GM12891 (cell line): ENCODE measurements around the gene DMRTC2. TPM values are rescaled to one million over a fixed set of nuclear protein-coding genes. Genes with fewer than 3 reads are reported as not detected.

Experiments
- DNase-seq: peaks from one replicate; pipeline ENCODE4 v3.0.0; 2011; ENCODE audit warnings: low spot score; ENCODE audit not compliant: insufficient read length
- FAIRE-seq: peaks from 2 replicates; lab custom pipeline; 2011; peaks lifted over from hg19 to GRCh38; lab: Jason Lieb, UNC
- PAX5 ChIP-seq: IDR thresholded peaks from 2 replicates; pipeline ENCODE4 v1.6.1; 2011; ENCODE audit warnings: low read length, moderate library complexity, mild to moderate bottlenecking; ENCODE audit not compliant: insufficient read depth, severe bottlenecking
- POLR2A ChIP-seq: IDR thresholded peaks from 2 replicates; pipeline ENCODE4 v1.6.1; 2011; ENCODE audit warnings: low read depth, low read length, control low read depth
- POLR2AphosphoS5 ChIP-seq: IDR thresholded peaks from 2 replicates; pipeline ENCODE4 v1.6.1; 2011; ENCODE audit warnings: low read depth, low read length, control low read depth
- POU2F2 ChIP-seq: IDR thresholded peaks from 2 replicates; pipeline ENCODE4 v1.6.1; 2011; ENCODE audit warnings: low read depth, mild to moderate bottlenecking, control low read depth, low read length, moderate library complexity
- SPI1 ChIP-seq: IDR thresholded peaks from 2 replicates; pipeline ENCODE4 v1.6.1; 2011; ENCODE audit warnings: low read depth, low read length, control low read depth
- TAF1 ChIP-seq: IDR thresholded peaks from 2 replicates; pipeline ENCODE4 v1.6.1; 2011; ENCODE audit warnings: low read depth, low read length, control low read depth
- polyA plus RNA-seq: library from polyadenylated mRNA; unstranded; fragments of >200 nt; gene quantifications from one replicate; pipeline ENCODE4 v1.2.1, GENCODE V29; 2012; ENCODE audit warnings: low read depth, missing spikeins, inconsistent platforms; ENCODE audit not compliant: missing spikeins

Gene DMRTC2
- polyA plus RNA-seq, result not detected

- TF ChIP-seq PAX5 (no peak), POLR2AphosphoS5 (no peak), POLR2A (no peak), TAF1 (no peak), SPI1 (no peak), POU2F2 (no peak)
- DNase-seq, result no peak
- FAIRE-seq, result no peak
Measured at GRCh38 chr19:41845001-41845050, at the start of gene DMRTC2. Gene DMRTC2 (plus strand): TSS chr19:41845042. CDS start chr19:41847429, 2,387 bp downstream.

- DNase-seq (no peak), FAIRE-seq (no peak)
Measured at GRCh38 chr19:41796362-41796761, 48.5 kb upstream of the DMRTC2 start, which contains the start of gene CEACAM3. Gene CEACAM3 (plus strand): TSS chr19:41796587. CDS start chr19:41796678, 91 bp downstream.

GRCh38 chr19:41796901-41797300 lies 47.9 kb upstream of the DMRTC2 start:
- no peak for FAIRE-seq
- TF ChIP-seq POLR2AphosphoS5 (no peak), POU2F2 (no peak), POLR2A (no peak), PAX5 (no peak), SPI1 (no peak), TAF1 (no peak)
- no peak for DNase-seq

More at GRCh38 chr19:41796362-41796761, 48.5 kb upstream of the DMRTC2 start, which contains the start of gene CEACAM3:
- TF ChIP-seq POLR2AphosphoS5, result no peak

- FAIRE-seq, result no peak
- no peak for DNase-seq
- no peak for TF ChIP-seq POLR2A
- TF ChIP-seq TAF1, result no peak
- no peak for TF ChIP-seq POU2F2
- TF ChIP-seq PAX5, result no peak
- TF ChIP-seq SPI1, result no peak
- no peak for TF ChIP-seq POLR2AphosphoS5
Measured at GRCh38 chr19:41799444-41800000, 45.3 kb upstream of the DMRTC2 start.

GRCh38 chr19:41801031-41801430 lies 43.8 kb upstream of the DMRTC2 start:
- DNase-seq (no peak), FAIRE-seq (no peak)
- TF ChIP-seq POLR2AphosphoS5 (no peak), POLR2A (no peak), POU2F2 (no peak), PAX5 (no peak), SPI1 (no peak), TAF1 (no peak)

- FAIRE-seq, result peak; percentile 47
- TF ChIP-seq SPI1 (no peak), PAX5 (no peak), TAF1 (no peak), POU2F2 (no peak), POLR2AphosphoS5 (no peak), POLR2A (no peak)
- no peak for DNase-seq
Measured at GRCh38 chr19:41801792-41802211, 43.0 kb upstream of the DMRTC2 start.

- DNase-seq, result no peak
- no peak for FAIRE-seq
- no peak for TF ChIP-seq SPI1
- TF ChIP-seq POLR2AphosphoS5, result no peak
- no peak for TF ChIP-seq TAF1
- TF ChIP-seq POU2F2, result no peak
- TF ChIP-seq PAX5, result no peak
- TF ChIP-seq POLR2A, result no peak
Measured at GRCh38 chr19:41802770-41803169, 42.1 kb upstream of the DMRTC2 start.

- FAIRE-seq (no peak), DNase-seq (no peak)
- TF ChIP-seq POU2F2 (no peak), SPI1 (no peak), POLR2AphosphoS5 (no peak), TAF1 (no peak), PAX5 (no peak), POLR2A (no peak)
Measured at GRCh38 chr19:41804336-41804735, 40.5 kb upstream of the DMRTC2 start.

GRCh38 chr19:41807176-41807575 lies 37.7 kb upstream of the DMRTC2 start:
- TF ChIP-seq SPI1, result no peak
- no peak for TF ChIP-seq POU2F2
- no peak for TF ChIP-seq PAX5
- TF ChIP-seq POLR2AphosphoS5, result no peak
- DNase-seq, result no peak
- FAIRE-seq, result no peak
